ENCODE measurements around the gene NEU1.
"Not testable (repeated sequence)": the region's sequence is repeated elsewhere in the genome, so short reads cannot be mapped to it uniquely, and the experiment has no call there.

The NEU1 gene

DNA sequence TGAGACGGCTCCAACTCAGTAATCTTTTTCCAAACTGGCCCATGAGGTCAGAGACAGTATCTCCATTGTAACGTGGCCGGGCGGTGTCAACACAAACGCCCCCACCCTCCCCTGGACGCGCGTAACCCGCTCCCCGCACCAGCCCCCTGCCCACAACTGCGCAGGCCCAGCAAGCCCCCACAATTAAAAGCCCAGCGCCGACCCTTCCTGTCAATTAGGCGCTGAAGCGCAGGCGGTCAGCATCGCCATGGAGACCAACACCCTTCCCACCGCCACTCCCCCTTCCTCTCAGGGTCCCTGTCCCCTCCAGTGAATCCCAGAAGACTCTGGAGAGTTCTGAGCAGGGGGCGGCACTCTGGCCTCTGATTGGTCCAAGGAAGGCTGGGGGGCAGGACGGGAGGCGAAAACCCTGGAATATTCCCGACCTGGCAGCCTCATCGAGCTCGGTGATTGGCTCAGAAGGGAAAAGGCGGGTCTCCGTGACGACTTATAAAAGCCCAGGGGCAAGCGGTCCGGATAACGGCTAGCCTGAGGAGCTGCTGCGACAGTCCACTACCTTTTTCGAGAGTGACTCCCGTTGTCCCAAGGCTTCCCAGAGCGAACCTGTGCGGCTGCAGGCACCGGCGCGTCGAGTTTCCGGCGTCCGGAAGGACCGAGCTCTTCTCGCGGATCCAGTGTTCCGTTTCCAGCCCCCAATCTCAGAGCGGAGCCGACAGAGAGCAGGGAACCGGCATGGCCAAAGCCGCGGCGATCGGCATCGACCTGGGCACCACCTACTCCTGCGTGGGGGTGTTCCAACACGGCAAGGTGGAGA is 47.4 kb downstream of the NEU1 start, which contains the start of the genes HSPA1A and HSPA1L:
TSS of gene HSPA1A (plus strand) at position 519 of the 814 bp plus-strand sequence. CDS start at position 733, 214 bp downstream.
TSS of gene HSPA1L (minus strand) at position 259 of the 814 bp plus-strand sequence. CDS start 3,311 bp downstream, outside the sequence.
- peak; percentile 65 for DNase-seq

- DNase-seq: peak; percentile 72
These were observed 48.0 kb downstream of the NEU1 start for GRCh38 chr6:31814677-31815024.

- DNase-seq: no peak
These were observed 49.2 kb downstream of the NEU1 start for GRCh38 chr6:31813465-31813849.

GRCh38 chr6:31811645-31812044 is 51.0 kb downstream of the NEU1 start:
- no peak for DNase-seq

DNA sequence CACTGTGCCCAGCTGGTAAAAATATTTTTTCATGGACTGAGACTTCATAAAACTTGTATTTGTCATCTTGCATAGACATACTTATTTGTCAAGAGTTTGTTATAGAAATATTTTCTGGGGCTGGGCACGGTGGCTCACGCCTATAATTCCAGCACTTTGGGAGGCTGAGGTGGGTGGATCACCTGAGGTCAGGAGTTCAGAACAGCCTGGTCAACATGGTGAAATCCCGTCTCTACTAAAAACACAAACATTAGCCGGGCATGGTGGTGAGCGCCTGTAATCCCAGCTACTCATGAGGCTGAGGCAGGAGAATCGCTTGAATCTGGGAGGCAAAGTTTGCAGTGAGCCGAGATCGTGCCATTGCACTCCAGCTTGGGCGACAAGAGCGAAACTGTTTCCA is 54.0 kb downstream of the NEU1 start:
- DNase-seq: not testable (repeated sequence)
